GM19043 (cell line): ENCODE data around the gene FBXO31.

Source experiments
- ATAC-seq: cut with Tn5 transposase; IDR thresholded peaks from one replicate; pipeline ENCODE4 v1.9.1; 2021; ENCODE audit warnings: low read depth; ENCODE audit not compliant: unreplicated experiment

FBXO31 gene

GRCh38 chr16:87330646-87331045, 52.9 kb downstream of the FBXO31 start:
- no peak for ATAC-seq

DNA sequence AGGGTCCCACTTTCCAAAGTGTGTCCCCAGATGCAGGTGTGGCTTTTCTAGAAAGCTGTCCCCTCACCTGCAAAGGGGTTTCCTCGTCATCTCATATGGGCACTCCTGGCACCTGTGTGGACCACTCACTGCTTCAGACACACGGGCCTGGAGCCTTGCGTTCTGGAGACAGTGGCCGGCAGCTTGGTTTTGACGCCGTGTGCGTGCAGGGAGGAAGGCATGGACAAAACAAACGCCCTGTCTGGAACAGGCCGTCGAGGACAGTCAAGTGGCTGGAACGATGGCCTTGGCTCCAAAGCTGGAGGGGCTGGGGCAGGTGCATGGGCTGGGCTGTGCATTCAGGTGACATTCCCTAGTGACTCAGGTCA, 53.3 kb downstream of the FBXO31 start:
- ATAC-seq = no peak

- ATAC-seq = no peak
Measured at GRCh38 chr16:87329436-87330256, 53.9 kb downstream of the FBXO31 start.

- no peak for ATAC-seq
Measured at GRCh38 chr16:87328846-87329245, 54.7 kb downstream of the FBXO31 start.

DNA sequence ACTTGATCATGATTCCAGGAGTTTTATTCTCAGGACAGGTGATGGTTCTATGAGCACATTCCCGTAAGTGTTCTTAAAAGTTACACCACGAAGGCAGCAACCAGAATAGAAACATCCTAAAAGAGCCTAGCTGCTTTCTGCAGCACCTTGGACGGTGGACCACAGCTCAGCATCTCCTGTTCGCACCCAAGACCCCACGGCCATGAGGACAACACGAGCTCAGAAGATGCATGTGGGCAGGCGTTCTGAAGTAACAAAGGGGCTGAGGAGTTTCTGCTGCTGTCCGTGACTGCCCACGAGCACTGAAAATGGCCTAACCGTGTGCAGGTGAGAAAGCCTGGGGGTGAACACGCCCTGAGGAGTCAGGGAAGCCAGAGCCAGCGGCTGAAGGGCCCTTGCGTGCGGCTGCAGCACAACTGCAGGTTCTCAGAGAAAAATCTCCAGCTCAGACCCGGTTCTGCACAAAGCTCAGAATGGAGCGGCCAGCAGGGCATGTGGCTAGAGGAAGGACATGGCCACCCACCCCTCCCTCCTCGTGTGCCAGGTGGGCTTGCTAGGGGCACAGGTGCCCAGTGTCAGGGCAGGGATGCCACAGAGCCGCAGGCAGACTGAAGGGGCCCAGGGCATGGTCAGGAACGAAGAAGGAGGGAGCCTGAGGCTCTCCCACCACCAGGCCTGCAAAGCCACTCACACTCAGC, 55.6 kb downstream of the FBXO31 start:
- ATAC-seq = no peak

- ATAC-seq = no peak
Measured at GRCh38 chr16:87326151-87326571, 57.4 kb downstream of the FBXO31 start.

- no peak for ATAC-seq
Measured at GRCh38 chr16:87325423-87325858, 58.1 kb downstream of the FBXO31 start.

DNA sequence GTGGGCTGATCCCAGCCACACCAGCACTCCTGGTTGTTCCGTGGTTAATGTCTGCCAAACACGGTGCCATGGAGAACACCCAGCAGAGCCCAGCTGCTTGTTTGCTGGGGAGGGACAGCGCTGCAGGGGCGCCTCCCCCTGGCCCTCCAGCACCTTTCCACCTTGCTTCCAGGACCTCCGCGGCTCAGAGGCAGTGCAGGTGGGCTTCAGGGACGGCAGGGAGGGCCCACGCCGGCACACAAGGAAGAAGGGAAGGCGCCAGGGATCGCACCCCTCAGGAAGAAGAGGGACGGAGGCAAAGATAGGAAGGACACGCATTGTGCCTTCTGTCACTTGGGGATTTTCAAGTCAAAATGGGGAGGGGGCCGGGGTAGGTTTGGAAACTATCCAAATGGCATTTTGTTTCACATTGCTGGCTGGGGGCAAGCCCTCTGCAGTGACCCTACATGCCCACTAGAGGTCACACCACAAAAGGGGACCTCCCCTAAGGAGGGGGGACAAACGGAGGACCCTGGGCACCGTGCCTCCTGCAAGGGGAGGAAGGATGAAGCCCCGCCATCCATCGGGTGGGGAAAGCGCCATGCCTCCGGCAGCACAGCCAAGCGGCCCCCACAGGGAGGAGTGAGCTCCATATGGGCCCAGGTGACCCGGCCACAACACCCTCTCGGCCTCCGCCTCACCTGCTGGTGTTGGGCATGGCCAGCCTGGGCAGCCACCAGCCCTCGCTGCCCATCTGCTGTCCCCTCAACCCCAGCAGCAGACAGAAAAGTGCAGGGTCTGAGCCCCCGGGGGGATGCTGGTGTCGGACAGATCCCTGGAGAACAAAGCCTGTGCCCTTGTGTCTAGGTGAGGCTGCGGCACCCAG, 58.9 kb downstream of the FBXO31 start:
- ATAC-seq = no peak

DNA sequence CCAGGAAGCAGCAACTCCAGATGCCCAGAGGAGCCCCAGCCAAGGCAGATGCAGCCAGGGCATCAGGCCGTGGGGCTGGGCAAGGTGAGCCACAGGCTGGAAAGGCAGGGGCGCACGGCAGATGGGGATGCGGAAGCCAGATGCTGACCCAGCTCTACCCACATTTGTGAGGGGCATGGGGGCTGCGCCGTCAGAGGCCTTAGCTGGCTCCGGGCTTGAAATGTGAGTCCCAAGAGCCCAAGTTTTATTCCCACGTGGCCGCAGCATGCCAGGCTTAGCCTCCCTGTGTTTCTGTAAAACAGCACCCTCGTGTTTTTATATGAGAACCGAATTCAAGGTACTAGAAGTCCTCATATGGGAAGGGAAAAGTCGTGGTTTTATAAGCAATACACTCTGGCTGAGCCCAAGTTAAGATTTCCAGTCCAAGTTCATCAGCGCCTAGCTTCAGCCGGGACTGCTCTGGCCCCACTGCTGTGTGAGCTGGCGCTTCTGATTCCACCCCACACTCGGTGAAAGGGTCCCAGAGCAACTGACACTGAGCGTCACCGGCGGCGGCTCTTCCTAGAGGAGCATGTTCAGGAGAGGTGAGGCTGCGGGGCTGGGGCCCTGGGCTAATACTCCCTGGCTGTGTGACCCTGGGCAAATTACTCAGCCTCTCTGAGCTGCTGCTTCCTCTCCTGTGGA, 59.7 kb downstream of the FBXO31 start:
- ATAC-seq = no peak

DNA sequence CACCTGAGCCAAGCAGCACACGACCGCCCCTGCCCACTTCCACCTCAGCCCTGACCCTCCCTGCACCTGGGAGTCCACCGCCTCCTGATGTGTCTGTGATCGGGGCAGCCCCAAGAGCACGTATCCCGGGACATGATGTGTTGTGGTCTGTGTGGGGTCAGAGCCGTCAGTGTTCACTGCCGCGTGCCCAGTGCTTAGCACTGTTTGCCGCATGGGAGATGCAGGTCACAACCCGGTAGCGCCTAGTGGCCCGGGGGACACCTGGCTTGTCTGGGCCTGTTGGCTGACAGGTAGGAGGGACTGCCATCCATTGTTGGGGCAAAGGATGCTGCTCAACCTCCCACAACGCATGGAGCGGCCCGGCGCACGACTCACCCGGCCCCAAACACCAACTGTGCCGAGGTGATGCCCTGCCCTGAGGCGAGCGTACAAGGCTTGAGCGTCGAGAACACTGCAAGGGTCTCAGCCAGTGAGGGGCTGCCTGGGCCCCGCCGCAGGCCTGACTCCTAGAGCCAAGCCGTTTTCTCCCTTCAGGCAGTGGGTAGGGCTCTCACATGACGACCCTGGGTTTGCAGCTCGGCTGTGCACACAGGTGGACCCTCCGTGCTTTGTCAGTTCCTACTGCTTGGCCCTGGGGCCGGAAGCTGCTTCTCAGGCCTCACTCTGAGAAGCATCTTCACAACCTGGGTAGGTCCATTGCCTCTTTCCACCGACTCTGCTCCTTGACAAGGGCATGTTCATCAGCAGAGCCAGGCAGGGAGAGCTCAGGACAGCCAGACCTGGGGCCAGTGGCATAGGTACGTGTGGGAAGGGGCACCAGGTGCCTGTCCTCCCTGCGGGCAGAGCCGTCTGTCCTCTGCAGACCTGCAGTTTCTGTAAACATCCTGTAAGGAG, 60.5 kb downstream of the FBXO31 start:
- no peak for ATAC-seq

- ATAC-seq = no peak
Measured at GRCh38 chr16:87322360-87322759, 61.2 kb downstream of the FBXO31 start.

- ATAC-seq = no peak
Measured at GRCh38 chr16:87321336-87322107, 62.1 kb downstream of the FBXO31 start.

DNA sequence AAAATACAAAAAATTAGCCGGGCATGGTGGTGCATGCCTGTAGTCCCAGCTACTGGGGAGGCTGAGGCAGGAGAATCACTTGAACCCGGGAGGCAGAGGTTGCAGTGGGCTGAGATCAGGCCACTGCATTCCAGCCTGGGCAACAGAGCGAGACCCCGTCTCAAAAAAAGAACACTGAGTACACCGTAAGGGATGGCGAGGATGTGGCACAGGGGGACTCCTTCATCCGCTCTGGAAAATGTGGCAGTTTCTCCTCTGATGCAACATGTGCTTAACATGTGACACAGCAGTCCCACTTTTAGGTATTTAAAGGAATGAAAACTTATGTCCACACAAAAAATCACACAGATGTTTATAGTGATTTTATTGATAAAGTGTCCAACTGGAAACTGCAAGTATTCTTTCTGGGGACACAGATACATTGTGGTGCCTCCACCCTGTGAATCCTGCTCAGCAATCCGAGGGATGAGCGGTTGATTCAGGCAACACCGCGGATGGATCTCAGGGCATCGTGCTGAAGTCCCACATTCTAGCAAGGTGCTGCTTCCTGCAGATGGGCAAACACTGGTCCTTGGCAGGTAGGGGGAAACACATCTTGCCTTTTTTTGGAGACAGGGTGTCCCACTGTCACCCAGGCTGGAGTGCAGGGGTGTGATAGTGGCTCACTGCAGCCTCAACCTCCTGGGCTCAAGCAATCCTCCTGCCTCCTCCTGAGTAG, 62.9 kb downstream of the FBXO31 start:
- no peak for ATAC-seq

- no peak for ATAC-seq
Measured at GRCh38 chr16:87319997-87320491, 63.5 kb downstream of the FBXO31 start.

DNA sequence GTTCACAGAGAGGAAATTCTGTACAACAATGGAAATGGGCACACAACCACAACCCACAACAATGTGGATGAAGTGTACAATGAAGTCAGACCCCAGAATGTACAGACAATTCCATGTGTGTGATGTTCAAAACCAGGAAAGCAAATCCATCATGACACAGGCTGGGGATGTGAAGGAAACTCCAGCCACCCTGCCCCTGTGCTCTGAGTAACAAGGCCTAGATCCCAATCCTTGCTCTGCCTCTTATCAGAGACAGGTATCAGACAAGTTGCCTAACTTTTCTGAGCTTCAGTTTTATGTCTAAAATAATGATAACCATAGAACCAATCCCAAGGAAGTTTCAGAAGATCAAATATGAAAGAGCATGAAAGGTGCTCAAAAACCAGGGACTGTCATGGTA, 64.6 kb downstream of the FBXO31 start:
- ATAC-seq = no peak

DNA sequence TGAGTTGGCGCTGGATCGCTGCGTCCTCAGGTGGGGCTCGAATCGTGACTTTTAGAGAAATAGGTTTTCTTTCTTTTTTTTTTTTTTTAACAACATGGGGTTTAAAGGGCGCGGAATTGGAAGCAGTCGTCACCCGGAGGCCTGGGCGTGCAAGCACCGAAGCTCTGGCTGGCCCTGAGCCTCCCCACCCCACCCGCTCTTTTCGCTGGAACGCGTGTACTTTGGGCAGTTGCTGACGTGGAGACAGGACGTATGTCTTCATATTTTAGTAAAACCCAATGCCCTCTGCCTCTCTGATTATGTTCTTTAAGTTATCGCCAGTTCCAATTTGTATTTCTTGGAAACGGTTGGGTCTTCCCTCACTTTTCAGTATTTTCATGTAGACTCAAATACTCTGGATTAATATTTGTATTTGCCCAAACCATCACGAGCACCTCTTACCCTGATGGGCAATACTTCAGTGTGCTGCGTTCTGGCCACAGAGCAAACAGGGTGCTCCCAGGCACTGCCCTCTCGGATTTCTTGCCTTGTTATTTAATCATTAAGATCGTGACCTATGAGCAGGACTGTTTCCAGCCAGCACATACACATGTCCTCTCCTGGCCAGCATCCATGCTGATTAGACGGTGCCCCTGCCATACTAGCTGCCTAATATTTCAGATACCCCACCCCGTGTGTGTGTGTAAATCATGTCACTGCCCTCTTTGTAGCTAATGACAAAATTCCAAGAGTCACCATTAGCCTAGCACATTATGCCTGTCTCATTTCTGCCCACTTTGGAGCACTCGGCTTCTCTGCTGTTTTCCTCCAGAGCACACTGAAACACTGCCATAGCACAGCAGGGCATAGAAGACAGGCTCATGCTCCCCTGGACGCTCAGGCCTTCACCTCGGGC, 65.6 kb downstream of the FBXO31 start:
- ATAC-seq = no peak
